Gastrocnemius medialis (tissue), 4 donors: ENCODE data around the gene TMEM191C.

Experiments used
- POLR2A ChIP-seq, 2 donors: fragments of 450-650 bp; IDR thresholded peaks; one replicate each; pipeline ENCODE4 v1.6.1; 2017; ENCODE audit warnings: antibody characterized with exemption in 2 of 2, mild to moderate bottlenecking in 2 of 2, moderate library complexity in 2 of 2
- TF ChIP-seq, protein P1 (sequence below), 5 experiments: fragments of 450-650 bp in 3 of 5; fragments of 200-600 bp in 2 of 5; sonication (generic) in 2 of 5; IDR thresholded peaks in 4 of 5; conservative IDR thresholded peaks in 1 of 5; 1 replicate in 4 of 5; 2 replicates in 1 of 5; pipeline ENCODE4 v1.5.1; 2016 to 2019; ENCODE audit warnings: antibody characterized with exemption in 5 of 5, mild to moderate bottlenecking in 3 of 5, moderate library complexity in 3 of 5

DNA sequence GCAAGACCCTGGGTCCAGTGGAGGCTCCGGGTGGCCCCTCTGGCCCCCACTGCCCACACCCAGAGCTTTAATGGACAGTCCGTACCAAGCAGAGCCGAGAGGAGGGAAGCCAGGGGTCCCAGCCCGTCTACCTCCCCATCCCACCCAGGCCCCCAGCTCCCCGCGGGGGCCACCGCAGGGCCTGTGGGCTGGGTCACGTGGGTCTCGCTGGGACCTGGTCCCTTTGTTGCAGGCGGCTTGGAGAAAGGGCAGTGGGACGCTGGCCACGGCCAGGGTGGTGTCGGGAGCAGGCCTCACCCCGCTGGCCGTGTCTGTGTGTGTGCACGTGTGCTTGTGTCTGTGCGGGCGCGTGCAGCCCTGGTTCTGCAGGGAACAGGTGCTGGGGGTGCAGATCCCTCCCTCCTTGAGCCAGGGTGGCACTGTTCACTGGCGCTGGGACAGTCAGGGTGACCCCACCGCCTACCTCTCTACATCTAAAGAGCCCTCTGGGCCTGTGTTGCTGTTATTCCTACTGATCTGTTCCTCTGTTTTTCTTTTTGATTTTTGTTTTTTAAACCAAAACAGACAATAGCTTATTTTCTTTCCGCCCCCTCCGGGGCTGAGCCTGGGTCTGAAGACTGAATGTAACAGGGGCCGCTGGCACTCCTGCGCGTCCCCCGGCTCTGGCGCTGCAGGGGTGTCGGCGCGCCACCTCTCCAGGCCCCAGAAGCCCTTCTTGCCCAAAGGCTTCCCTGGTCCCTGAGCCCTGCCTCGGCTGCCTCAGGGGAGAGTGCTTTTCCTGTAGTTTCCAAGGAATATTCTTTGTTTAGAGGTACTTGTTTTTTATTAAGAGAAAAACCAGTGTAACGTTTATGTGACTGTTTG, 20.1 kb upstream of the TMEM191C start:
- TF ChIP-seq, protein P1, sequence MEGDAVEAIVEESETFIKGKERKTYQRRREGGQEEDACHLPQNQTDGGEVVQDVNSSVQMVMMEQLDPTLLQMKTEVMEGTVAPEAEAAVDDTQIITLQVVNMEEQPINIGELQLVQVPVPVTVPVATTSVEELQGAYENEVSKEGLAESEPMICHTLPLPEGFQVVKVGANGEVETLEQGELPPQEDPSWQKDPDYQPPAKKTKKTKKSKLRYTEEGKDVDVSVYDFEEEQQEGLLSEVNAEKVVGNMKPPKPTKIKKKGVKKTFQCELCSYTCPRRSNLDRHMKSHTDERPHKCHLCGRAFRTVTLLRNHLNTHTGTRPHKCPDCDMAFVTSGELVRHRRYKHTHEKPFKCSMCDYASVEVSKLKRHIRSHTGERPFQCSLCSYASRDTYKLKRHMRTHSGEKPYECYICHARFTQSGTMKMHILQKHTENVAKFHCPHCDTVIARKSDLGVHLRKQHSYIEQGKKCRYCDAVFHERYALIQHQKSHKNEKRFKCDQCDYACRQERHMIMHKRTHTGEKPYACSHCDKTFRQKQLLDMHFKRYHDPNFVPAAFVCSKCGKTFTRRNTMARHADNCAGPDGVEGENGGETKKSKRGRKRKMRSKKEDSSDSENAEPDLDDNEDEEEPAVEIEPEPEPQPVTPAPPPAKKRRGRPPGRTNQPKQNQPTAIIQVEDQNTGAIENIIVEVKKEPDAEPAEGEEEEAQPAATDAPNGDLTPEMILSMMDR (IDR thresholded peaks at IDR 0.05 in 4 of 5, conservative IDR thresholded peaks at IDR 0.05 in 1 of 5), result no peak
- no peak for TF ChIP-seq POLR2A (IDR thresholded peaks at IDR 0.05)
